PC-9 (cell line): ENCODE measurements around the gene PHKG2. TPM values are rescaled to one million over a fixed set of nuclear protein-coding genes. Genes with fewer than 3 reads are reported as not detected.

Source experiments
- BruUV-seq: library from RNA; stranded (reverse); fragments of 400-500 nt; replicated peaks from 2 replicates; lab custom pipeline; 2021; lab: Mats Ljungman, UMichigan
- CTCF ChIA-PET: fragments of 300-600 bp; sonication (Branson Sonifier 250); formaldehyde crosslinking; loops from one replicate; lab custom pipeline; 2022; ENCODE audit warnings: antibody characterized with exemption; lab: Charles Lee
- POLR2A ChIA-PET: fragments of 300-600 bp; sonication (Branson Sonifier 250); formaldehyde crosslinking; loops from one replicate; lab custom pipeline; 2022; ENCODE audit warnings: antibody characterized with exemption; ENCODE audit not compliant: unreplicated experiment; lab: Charles Lee
- DNase-seq, 2 experiments: peaks; one replicate each; pipeline versions ENCODE4 v3.0.0 to v3.0.0-alpha.2; 2015 to 2022; ENCODE audit warnings: mixed read lengths in 1 of 2
- H2AFZ ChIP-seq: fragments of 200-600 bp; sonication (generic); 2 replicates; pipeline ENCODE4 v1.8.1; 2017; ENCODE audit warnings: antibody characterized with exemption
- H3F3A ChIP-seq: fragments of 200-600 bp; sonication (generic); 2 replicates; pipeline ENCODE4 v1.8.1; 2017; ENCODE audit warnings: antibody characterized with exemption, mild to moderate bottlenecking, low read depth; ENCODE audit not compliant: insufficient read depth
- H3K27ac ChIP-seq: fragments of 200-600 bp; sonication (generic); 2 replicates; pipeline ENCODE4 v1.6.1; 2016; ENCODE audit warnings: mixed run types
- H3K27me3 ChIP-seq: fragments of 200-600 bp; sonication (generic); 2 replicates; pipeline ENCODE4 v1.6.1; 2016; ENCODE audit warnings: low read depth, mixed run types; ENCODE audit not compliant: insufficient read depth
- H3K36me3 ChIP-seq: fragments of 200-600 bp; sonication (generic); 2 replicates; pipeline ENCODE4 v1.6.1; 2016; ENCODE audit warnings: low read depth, mixed run types
- H3K4me1 ChIP-seq: fragments of 200-600 bp; sonication (generic); replicated peaks from 2 replicates; pipeline ENCODE4 v1.6.1; 2016; ENCODE audit warnings: mixed run types; ENCODE audit not compliant: insufficient read depth
- H3K4me2 ChIP-seq: fragments of 200-600 bp; sonication (generic); 2 replicates; pipeline ENCODE4 v1.6.1; 2017; ENCODE audit warnings: mixed run types
- H3K4me3 ChIP-seq: fragments of 200-600 bp; sonication (generic); 2 replicates; pipeline ENCODE4 v1.6.1; 2016; ENCODE audit warnings: mixed run types
- H3K79me2 ChIP-seq: fragments of 200-600 bp; sonication (generic); 2 replicates; pipeline ENCODE4 v1.6.1; 2017; ENCODE audit warnings: low read depth, mixed run types
- H3K9me2 ChIP-seq: fragments of 200-600 bp; sonication (generic); 2 replicates; pipeline ENCODE4 v1.8.1; 2017; ENCODE audit warnings: mild to moderate bottlenecking; ENCODE audit not compliant: insufficient read depth
- H3K9me3 ChIP-seq: fragments of 200-600 bp; sonication (generic); 2 replicates; pipeline ENCODE4 v1.8.1; 2016; ENCODE audit warnings: low read depth; ENCODE audit not compliant: insufficient read depth
- H4K20me1 ChIP-seq: fragments of 200-600 bp; sonication (generic); 2 replicates; pipeline ENCODE4 v1.8.1; 2017; ENCODE audit not compliant: insufficient read depth
- EZH2 ChIP-seq: fragments of 200-600 bp; sonication (generic); IDR thresholded peaks from 2 replicates; pipeline ENCODE4 v1.8.0; 2017; ENCODE audit warnings: antibody characterized with exemption, low read depth
- intact Hi-C: fragments of 100-400 bp; cut with micrococcal nuclease; formaldehyde crosslinking; loops from one replicate; pipeline ENCODE4 v1.10.0; 2022; ENCODE audit not compliant: unreplicated experiment
- total RNA-seq: library from RNA; stranded (reverse); gene quantifications from 2 replicates; pipeline ENCODE4 v1.2.3, GENCODE V29; 2021
- TF ChIP-seq, protein P1 (sequence below): fragments of 200-600 bp; sonication (generic); conservative IDR thresholded peaks from 2 replicates; pipeline ENCODE4 v1.6.1; 2017; ENCODE audit warnings: mixed run types, antibody characterized with exemption, mild to moderate bottlenecking, moderate library complexity

The PHKG2 gene
- total RNA-seq, 1 experiment from 2014 or later: 66.1 TPM

DNA sequence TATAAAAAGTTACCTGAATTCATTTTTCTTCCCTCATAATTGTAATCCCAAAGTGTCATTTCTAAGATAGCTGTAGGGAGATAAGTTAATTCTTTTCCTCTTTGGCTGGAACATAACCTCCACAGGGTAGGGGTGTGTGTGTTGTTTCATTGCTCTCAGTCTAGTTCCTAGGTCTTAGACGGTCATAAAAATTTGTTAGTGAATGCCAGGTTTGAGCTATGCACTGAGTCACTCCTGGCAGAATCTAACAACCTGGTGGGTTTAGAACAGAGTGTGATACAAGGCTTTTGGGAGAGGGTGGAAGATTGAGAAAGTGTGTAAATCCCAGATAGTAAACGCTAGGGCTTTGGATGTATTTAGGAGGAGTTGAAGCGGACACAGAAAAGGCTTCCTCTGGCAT, 894 bp upstream of the PHKG2 start:
- no peak overlapping the region for H2AFZ ChIP-seq
- TF ChIP-seq EZH2: no peak
- TF ChIP-seq, protein P1, sequence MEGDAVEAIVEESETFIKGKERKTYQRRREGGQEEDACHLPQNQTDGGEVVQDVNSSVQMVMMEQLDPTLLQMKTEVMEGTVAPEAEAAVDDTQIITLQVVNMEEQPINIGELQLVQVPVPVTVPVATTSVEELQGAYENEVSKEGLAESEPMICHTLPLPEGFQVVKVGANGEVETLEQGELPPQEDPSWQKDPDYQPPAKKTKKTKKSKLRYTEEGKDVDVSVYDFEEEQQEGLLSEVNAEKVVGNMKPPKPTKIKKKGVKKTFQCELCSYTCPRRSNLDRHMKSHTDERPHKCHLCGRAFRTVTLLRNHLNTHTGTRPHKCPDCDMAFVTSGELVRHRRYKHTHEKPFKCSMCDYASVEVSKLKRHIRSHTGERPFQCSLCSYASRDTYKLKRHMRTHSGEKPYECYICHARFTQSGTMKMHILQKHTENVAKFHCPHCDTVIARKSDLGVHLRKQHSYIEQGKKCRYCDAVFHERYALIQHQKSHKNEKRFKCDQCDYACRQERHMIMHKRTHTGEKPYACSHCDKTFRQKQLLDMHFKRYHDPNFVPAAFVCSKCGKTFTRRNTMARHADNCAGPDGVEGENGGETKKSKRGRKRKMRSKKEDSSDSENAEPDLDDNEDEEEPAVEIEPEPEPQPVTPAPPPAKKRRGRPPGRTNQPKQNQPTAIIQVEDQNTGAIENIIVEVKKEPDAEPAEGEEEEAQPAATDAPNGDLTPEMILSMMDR: no peak

DNA sequence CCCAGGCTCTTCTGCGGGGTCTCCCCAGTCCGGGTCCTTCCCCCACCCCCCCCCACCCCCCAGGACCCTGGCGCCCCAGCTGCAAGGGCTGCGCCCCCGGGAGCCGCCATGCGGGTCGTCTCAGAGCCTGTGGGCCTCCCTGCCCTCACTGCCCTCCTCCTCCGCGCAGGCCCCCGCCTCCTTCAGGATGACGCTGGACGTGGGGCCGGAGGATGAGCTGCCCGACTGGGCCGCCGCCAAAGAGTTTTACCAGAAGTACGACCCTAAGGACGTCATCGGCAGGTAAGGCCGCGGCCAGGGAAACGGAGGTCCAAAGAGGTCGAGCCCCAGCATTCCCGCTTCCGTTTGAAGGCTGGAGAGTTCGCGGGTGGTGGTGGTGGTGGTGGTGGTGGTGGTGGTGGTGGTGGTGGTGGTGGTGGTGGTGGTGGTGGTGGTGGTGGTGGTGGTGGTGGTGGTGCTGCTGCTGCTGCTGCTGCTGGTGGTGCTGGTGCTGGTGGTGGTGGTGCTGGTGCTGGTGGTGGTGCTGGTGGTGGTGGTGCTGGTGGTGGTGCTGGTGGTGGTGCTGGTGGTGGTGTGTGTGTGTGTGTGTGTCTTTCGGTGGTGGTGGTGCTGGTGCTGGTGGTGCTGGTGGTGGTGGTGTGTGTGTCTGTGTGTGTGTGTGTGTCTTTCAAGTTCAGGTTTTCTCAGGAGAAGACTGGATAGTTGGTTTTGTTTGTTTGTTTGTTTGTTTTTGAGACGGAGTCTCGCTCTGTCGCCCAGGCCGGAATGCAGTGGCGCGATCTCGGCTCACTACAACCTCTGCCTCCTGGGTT, 615 bp downstream of the PHKG2 start:
- H3K9me3 ChIP-seq: no peaks in the 10 kb centered on the region
- DNase-seq: peak in 1 of 2 experiments; percentile 55
- CTCF ChIA-PET: no interaction called here
- H3K27ac ChIP-seq: no peak overlapping the region
- H3K4me3 ChIP-seq: peak overlapping the region; percentile 75
- no peaks in the 10 kb centered on the region for H3K27me3 ChIP-seq
- intact Hi-C loops: loop anchor here (1.0 to 2.0 kb wide), 2 partner anchors 13 to 174 kb away; partner anchors contain the start of genes CFAP119, FBXL19 and RNF40
- H3K36me3 ChIP-seq: peaks cover 26% of the 10 kb centered on the region
- no peaks in the 10 kb centered on the region for H3K9me2 ChIP-seq
- peaks cover 17% of the 10 kb centered on the region for H3K79me2 ChIP-seq
- POLR2A ChIA-PET: interaction anchor here (0.6 to 1.0 kb wide), 6 partner anchors 26 to 936 kb away, joined by 3 to 11 read pairs (median 4); no protein-coding TSS in a partner anchor
- H3K4me2 ChIP-seq: peak overlapping the region; percentile 73
- no peaks in the 10 kb centered on the region for H4K20me1 ChIP-seq
- TF ChIP-seq, protein P1: no peak
- TF ChIP-seq EZH2: no peak
- H2AFZ ChIP-seq: no peak overlapping the region
- peaks cover 13% of the 10 kb centered on the region for H3K4me1 ChIP-seq
- peaks cover 45% of the 10 kb centered on the region for H3F3A ChIP-seq
- BruUV-seq: no TSS peak

More for the DNA sequence above, 894 bp upstream of the PHKG2 start:
- ChIA-PET CTCF (no interaction called here), POLR2A (interaction anchor here (0.6 to 0.8 kb wide), 3 partner anchors 153 to 228 kb away, joined by 3 to 7 read pairs (median 4); partner anchors contain the start of gene ZNF764)
- Histone ChIP-seq H3F3A (peaks cover 51% of the 10 kb centered on the region), H3K27me3 (no peaks in the 10 kb centered on the region), H3K36me3 (peaks cover 38% of the 10 kb centered on the region), H3K4me2 (peak overlapping the region; percentile 75), H3K27ac (peak overlapping the region; percentile 53), H4K20me1 (0 out of 2 replicates have a peak, but pooled peaks cover 6% of the 10 kb centered on the region), H3K79me2 (peaks cover 29% of the 10 kb centered on the region), H3K4me3 (peak overlapping the region; percentile 48; the same call in 1 of the 2 replicates), H3K9me2 (no peaks in the 10 kb centered on the region), H3K4me1 (peaks cover 16% of the 10 kb centered on the region), H3K9me3 (no peaks in the 10 kb centered on the region)
- intact Hi-C loops: no loop called here
- DNase-seq: peak in 1 of 2 experiments; percentile 69
- BruUV-seq: no TSS peak

DNA sequence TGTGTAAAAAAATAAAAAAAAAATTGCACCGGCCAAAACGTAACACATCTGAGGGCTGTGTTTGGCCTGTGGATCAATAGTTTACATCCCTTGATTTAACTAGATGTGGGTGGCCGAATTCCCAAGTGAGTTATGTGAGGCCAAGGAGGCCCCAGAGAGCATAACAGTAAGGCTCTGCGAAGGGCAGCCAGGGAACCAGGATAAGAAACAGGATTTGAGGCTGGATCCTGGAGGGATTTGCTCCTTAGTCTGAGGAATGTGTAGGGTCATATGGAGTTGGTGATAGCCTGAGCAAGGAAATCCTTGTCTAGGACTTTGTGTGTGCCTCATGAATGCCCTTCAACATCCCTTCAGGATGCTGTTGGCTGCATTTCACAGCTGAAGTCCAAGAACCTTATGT, 2.0 kb downstream of the PHKG2 start:
- no peak overlapping the region for H3K4me3 ChIP-seq
- intact Hi-C loops: no loop called here

More for the DNA sequence above, 2.0 kb downstream of the PHKG2 start:
- H2AFZ ChIP-seq: no peak overlapping the region
- H3K9me3 ChIP-seq: no peaks in the 10 kb centered on the region
- ChIA-PET POLR2A (no interaction called here), CTCF (interaction anchor here (0.6 to 0.8 kb wide), 2 partner anchors 320 to 1679 kb away, joined by 3 read pairs; partner anchors contain the start of gene DCTPP1)
- peaks cover 13% of the 10 kb centered on the region for H3K4me1 ChIP-seq
- H3K9me2 ChIP-seq: no peaks in the 10 kb centered on the region
- H3F3A ChIP-seq: peaks cover 32% of the 10 kb centered on the region
- TF ChIP-seq EZH2: no peak
- TF ChIP-seq, protein P1: no peak
- peaks cover 17% of the 10 kb centered on the region for H3K79me2 ChIP-seq
- DNase-seq: no peak
- H3K36me3 ChIP-seq: peaks cover 13% of the 10 kb centered on the region
- no peaks in the 10 kb centered on the region for H4K20me1 ChIP-seq
- H3K27ac ChIP-seq: no peak overlapping the region
- no peak overlapping the region for H3K4me2 ChIP-seq
- BruUV-seq: TSS peak; percentile 35
- H3K27me3 ChIP-seq: no peaks in the 10 kb centered on the region
